Smooth muscle cell of trachea (primary cell): Measurements from ENCODE around the gene CDK2AP2. TPM values are rescaled to one million over a fixed set of nuclear protein-coding genes. Genes with fewer than 3 reads are reported as not detected.

Experiments used
- total RNA-seq: library from RNA; depleted of rRNA; stranded (reverse); fragments of >200 nt; gene quantifications from 2 replicates; pipeline ENCODE4 v1.2.1, GENCODE V29; 2014

CDK2AP2 gene, protein sequence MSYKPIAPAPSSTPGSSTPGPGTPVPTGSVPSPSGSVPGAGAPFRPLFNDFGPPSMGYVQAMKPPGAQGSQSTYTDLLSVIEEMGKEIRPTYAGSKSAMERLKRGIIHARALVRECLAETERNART
- 14.8 and 15.2 TPM in 2 replicates for total RNA-seq

DNA sequence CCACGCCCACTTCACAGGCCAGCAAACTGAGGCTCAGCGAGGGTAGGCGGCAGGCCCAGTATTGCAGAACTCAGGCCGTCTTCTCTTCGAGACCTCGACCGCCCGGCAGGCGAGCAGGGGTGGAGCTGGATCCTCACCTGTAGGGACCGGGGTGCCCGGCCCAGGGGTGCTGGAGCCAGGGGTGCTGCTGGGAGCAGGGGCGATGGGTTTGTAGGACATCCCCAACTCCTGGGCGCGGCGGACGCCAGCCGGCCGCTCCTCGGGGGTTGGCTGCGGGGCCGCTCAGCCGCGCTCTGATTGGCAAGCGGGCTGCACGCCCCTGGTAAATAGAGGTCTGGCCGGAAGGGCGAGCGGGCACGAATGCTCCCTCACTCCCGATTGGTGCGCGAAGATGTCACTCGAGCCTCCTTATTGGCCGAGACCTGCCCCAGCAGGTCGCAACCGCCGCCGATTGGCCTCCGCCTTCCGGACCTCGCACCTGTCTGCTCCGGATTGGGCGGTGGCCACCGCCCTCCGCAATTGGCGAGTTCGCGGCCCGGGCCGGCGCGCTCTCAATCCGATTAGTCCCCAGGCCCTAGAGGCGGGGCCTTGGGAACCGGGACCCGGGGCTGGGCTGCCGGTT is at the start of gene CDK2AP2:
TSS of gene CDK2AP2 (minus strand) at position 299 of the 622 bp plus-strand sequence. CDS start at position 219, 80 bp downstream.

DNA sequence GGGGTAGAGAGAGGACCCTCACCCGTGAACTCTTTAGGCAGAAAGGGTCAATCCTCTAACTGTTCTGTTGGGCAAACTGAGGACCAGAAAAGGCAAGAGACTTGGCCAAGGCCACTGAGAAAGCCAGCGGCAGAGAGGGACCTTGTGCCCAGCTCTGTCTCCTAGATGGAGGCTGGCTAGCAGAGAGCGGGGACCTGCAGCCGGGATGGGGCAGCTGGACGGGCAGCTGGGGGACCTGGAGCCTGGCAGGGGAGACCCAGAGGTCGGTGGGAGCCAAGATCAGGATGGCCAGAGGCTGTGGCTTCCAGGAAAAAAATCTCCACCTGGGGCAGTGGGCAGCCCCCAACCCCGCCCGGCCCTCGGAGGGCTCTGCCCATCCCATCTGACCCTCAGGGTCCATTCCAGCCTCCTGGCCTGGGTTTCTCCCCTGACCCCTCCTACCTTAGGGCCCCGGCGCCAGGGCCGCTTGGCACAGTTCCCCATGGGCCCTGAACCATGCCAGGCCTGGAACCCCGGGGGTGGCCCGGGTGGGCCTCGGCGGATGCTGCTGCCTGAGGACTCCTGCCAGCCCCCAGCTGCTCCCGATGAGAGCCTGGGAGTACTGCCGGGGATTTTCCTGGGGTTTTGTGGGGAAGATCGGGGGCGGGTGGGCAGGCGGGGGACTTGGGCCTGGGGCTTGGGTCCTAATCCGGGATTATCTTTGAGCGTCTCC is 15.0 kb upstream of the CDK2AP2 start, which contains the start of gene CABP2:
TSS of gene CABP2 (minus strand) at position 603 of the 712 bp plus-strand sequence. CDS start at position 483, 120 bp downstream.

DNA sequence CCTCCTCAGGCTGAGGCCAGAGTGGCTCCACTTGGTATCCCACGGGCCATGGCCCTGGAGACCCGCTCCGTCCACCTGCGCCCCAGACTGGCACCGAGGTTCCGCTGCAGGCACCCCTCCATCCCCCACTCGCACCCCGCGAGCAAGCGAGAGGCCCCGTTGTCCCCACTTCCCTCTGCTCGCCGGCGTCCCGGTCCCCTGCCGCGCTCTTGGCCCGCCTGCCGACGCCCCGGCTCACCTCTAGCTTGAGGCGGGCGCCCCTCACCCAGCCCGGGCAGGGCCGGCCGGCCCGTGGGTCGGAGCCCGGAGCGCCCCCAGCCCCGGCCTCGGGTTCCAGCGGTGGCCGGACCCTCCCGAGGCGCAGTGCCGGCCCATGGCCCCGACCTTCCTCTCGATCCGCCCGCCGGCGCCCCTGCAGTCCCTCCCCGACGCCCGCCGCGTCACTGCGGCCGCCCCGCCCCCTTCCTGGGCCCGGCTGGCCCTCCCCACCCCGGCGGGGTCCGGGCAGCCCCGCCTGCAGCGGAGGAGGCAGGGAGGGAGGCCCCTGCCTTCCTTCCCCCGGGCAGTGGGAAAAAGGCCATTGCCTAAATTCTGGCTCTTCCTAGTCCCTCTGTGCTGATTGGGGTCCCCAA is 2.9 kb downstream of the CDK2AP2 start, which contains the start of gene PITPNM1:
TSS of gene PITPNM1 (minus strand) at position 414 of the 632 bp plus-strand sequence. CDS start 1,183 bp downstream, outside the sequence.

DNA sequence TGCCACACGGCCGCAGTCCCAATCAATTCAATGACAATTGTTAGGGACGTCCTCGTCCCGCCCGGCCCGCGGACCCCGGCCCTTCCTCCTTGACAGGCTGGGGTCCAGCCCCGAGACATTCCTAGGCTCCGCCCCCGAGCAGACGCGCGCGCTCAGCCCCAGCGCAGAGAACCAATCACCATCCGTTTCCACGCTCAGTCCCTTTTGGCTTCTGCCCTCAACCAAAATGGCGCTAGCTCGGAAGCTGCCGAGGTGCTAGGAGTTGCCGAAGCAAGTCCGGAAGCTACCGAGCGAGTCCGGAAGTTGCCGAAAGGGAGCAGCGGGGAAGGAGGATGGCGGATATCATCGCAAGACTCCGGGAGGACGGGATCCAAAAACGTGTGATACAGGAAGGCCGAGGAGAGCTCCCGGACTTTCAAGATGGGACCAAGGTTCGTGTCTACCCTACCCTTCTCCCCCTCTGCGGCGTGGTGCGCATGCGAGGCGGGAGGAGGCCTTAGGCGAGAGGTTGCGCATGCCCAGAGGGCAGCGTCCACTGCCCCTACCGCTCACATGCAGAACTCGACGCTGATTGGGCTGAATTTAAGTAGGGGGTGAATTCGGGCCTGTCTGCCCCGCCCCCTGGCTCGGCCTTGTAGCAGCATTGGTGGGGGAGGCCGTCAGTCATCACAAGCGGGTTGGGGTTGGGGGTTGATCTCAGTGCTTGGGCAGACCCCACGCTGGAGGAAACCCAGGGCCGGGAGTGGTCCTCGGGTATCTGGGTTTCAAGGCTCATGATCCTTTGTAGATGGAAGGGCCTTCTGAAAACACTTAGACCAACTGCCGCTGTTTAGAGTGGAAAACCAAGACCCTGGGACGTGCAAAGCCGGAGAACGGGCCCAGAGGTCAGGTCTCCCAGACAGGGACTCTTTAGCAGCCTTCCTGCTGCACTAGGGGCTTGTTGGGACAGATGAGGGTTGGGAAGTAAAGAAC is 24.8 kb downstream of the CDK2AP2 start, which contains the start of gene AIP:
TSS of gene AIP (plus strand) at position 200 of the 972 bp plus-strand sequence. CDS start at position 333, 133 bp downstream.

DNA sequence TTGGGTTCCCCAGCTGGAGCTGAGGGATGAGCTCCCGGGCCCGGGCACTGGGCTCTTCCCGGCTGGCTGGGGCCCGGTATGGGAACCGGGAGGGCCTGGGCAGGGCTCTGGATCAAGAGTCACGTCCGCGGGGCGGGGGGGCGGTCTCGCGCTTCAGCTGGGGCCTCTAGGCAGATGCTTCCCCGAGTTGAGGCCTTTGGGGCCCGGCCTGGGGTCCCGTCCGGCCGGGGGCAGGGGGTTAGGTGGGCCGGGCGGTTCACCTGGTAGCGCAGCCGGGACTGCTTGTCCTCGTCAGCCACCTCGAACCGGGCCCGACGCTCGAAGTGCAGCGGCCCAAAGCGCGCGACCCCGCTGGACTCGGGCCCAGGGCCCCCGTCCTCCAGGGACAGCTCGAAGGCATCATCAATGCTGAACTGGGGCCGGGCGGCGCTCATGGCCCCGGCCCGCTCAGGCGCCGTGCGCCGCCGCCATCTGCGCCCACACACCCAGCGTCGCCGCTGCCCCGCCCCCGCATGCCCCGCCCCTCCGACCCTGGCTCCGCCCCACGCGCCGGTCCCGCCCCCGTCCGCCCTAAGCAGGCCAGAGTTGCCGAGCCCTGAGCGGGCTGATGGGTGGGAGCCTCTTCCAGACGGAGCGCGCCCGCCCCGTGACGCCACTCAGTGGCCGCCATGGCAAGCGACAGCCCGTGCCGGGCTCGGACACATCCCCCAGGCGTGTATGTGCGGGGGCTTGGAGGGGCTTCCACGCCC is 39.0 kb downstream of the CDK2AP2 start, which contains the start of gene TMEM134:
TSS of gene TMEM134 (minus strand) at position 493 of the 749 bp plus-strand sequence. CDS start at position 434, 59 bp downstream.

Other genes starting within 250 kb of the CDK2AP2 start
- 30.8 and 33.2 TPM in 2 replicates for gene GRK2, start 241.7 kb downstream of the CDK2AP2 start, total RNA-seq
- 26.0 and 36.9 TPM in 2 replicates for gene ANKRD13D, start 218.9 kb downstream of the CDK2AP2 start, total RNA-seq
- 24.4 and 30.8 TPM in 2 replicates for gene SSH3, start 204.6 kb downstream of the CDK2AP2 start, total RNA-seq
- 25.6 and 60.2 TPM in 2 replicates for gene POLD4, start 154.6 kb downstream of the CDK2AP2 start, total RNA-seq
- 3.1 TPM in 2 replicates for gene CLCF1, start 134.6 kb downstream of the CDK2AP2 start, total RNA-seq
- gene RAD9A, start 116.2 kb downstream of the CDK2AP2 start, total RNA-seq = 5.8 and 7.3 TPM in 2 replicates
- gene PPP1CA, start 106.3 kb downstream of the CDK2AP2 start, total RNA-seq = 128 and 198 TPM in 2 replicates
- gene TBC1D10C, start 104.1 kb downstream of the CDK2AP2 start, total RNA-seq = under 0.01 TPM in 1 of 2 replicates, not detected in the other
- 0.15 and 0.66 TPM in 2 replicates for gene CARNS1, start 92.5 kb downstream of the CDK2AP2 start, total RNA-seq
- gene RPS6KB2, start 79.7 kb downstream of the CDK2AP2 start, total RNA-seq = 47.6 and 55.6 TPM in 2 replicates
- gene PTPRCAP, start 70.5 kb downstream of the CDK2AP2 start, total RNA-seq = 0.50 and 1.3 TPM in 2 replicates
- 134 and 212 TPM in 2 replicates for gene CORO1B, start 64.7 kb downstream of the CDK2AP2 start, total RNA-seq
- gene GPR152, start 55.4 kb downstream of the CDK2AP2 start, total RNA-seq = 0.17 TPM in 1 of 2 replicates, not detected in the other
- gene CABP4, start 52.8 kb downstream of the CDK2AP2 start, total RNA-seq = not detected in 2 replicates
- 25.5 and 36.7 TPM in 2 replicates for gene TMEM134, start 38.9 kb downstream of the CDK2AP2 start, total RNA-seq
- gene AIP, start 25.1 kb downstream of the CDK2AP2 start, total RNA-seq = 78.4 and 93.5 TPM in 2 replicates
- gene PITPNM1, start 2.8 kb downstream of the CDK2AP2 start, total RNA-seq = 19.2 and 23.0 TPM in 2 replicates
- gene CABP2, start 15.3 kb upstream of the CDK2AP2 start, total RNA-seq = not detected in 2 replicates
- gene GSTP1, start 75.7 kb upstream of the CDK2AP2 start, total RNA-seq = 842 and 851 TPM in 2 replicates
- gene NDUFV1, start 98.8 kb upstream of the CDK2AP2 start, total RNA-seq = 226 and 257 TPM in 2 replicates
- 4.3 and 4.5 TPM in 2 replicates for gene NUDT8, start 121.8 kb upstream of the CDK2AP2 start, total RNA-seq
- gene TBX10, start 131.6 kb upstream of the CDK2AP2 start, total RNA-seq = not detected in 2 replicates
- not detected in 2 replicates for gene ACY3, start 142.6 kb upstream of the CDK2AP2 start, total RNA-seq
- gene ALDH3B2, start 166.5 kb upstream of the CDK2AP2 start, total RNA-seq = 0.15 TPM in 1 of 2 replicates, not detected in the other